T-helper 2 cell treated with Interferon-gamma antibody and Interleukin-4, amounts not matched to agents 100 ng/mL and 5 ng/mL, for 36 hours (primary cell): ENCODE measurements around the gene ZBTB2. TPM values are rescaled to one million over a fixed set of nuclear protein-coding genes. Genes with fewer than 3 reads are reported as not detected.
"Not testable (repeated sequence)": the region's sequence is repeated elsewhere in the genome, so short reads cannot be mapped to it uniquely, and the experiment has no call there.

ENCODE experiments used
- intact Hi-C: fragments of 100-400 bp; cut with micrococcal nuclease; formaldehyde crosslinking; loops from one replicate; pipeline ENCODE4 v1.15.1; 2023
- total RNA-seq: library from RNA; stranded (reverse); gene quantifications from 2 replicates; pipeline ENCODE4 v1.2.3, GENCODE V29; 2022

Gene ZBTB2
- total RNA-seq, 1 donor from 2014 or later, result 24.6 TPM

- intact Hi-C loops, result no loop called here
Measured at GRCh38 chr6:151339369-151339768, 52.0 kb downstream of the ZBTB2 start.

GRCh38 chr6:151338651-151339200 lies 52.6 kb downstream of the ZBTB2 start:
- intact Hi-C loops, result no loop called here

GRCh38 chr6:151335930-151336329 lies 55.4 kb downstream of the ZBTB2 start:
- intact Hi-C loops, result loop anchor here (2.0 kb wide), 1 partner anchor 443 kb away; no protein-coding TSS in a partner anchor

- intact Hi-C loops, result no loop called here
Measured at GRCh38 chr6:151330130-151330696, 61.1 kb downstream of the ZBTB2 start.

GRCh38 chr6:151327101-151327500 lies 64.3 kb downstream of the ZBTB2 start:
- intact Hi-C loops, result loop anchor here (10.0 kb wide), 2 partner anchors 82 to 212 kb away; no protein-coding TSS in a partner anchor

- intact Hi-C loops, result loop anchor here (10.0 kb wide), 2 partner anchors 81 to 211 kb away; no protein-coding TSS in a partner anchor
Measured at GRCh38 chr6:151326116-151326825, 65.1 kb downstream of the ZBTB2 start.

GRCh38 chr6:151325075-151326050 lies 66.0 kb downstream of the ZBTB2 start:
- intact Hi-C loops, result loop anchor here (10.0 kb wide), 2 partner anchors 81 to 211 kb away; no protein-coding TSS in a partner anchor

- intact Hi-C loops, result loop anchor here (1.0 to 10.0 kb wide), 6 partner anchors 37 to 507 kb away; no protein-coding TSS in a partner anchor
Measured at GRCh38 chr6:151324488-151324825, 66.9 kb downstream of the ZBTB2 start.

GRCh38 chr6:151323791-151324487 lies 67.4 kb downstream of the ZBTB2 start:
- intact Hi-C loops, result loop anchor here (1.0 to 10.0 kb wide), 6 partner anchors 37 to 507 kb away; no protein-coding TSS in a partner anchor

GRCh38 chr6:151322570-151322969 lies 68.8 kb downstream of the ZBTB2 start:
- intact Hi-C loops, result loop anchor here (5.0 to 10.0 kb wide), 4 partner anchors 35 to 505 kb away; no protein-coding TSS in a partner anchor

GRCh38 chr6:151321438-151321837 lies 69.9 kb downstream of the ZBTB2 start:
- intact Hi-C loops, result loop anchor here (5.0 to 10.0 kb wide), 4 partner anchors 34 to 504 kb away; no protein-coding TSS in a partner anchor

GRCh38 chr6:151320140-151320539 lies 71.2 kb downstream of the ZBTB2 start:
- intact Hi-C loops, result loop anchor here (5.0 to 10.0 kb wide), 4 partner anchors 33 to 503 kb away; no protein-coding TSS in a partner anchor

GRCh38 chr6:151317995-151318365 lies 73.4 kb downstream of the ZBTB2 start:
- intact Hi-C loops, result no loop called here

- intact Hi-C loops, result no loop called here
Measured at GRCh38 chr6:151317103-151317994, 74.0 kb downstream of the ZBTB2 start.

GRCh38 chr6:151315661-151316060 lies 75.7 kb downstream of the ZBTB2 start:
- intact Hi-C loops, result not testable (repeated sequence)
